NB4 (cell line): ENCODE measurements around the gene CAPN3.

Experiments used
- DNase-seq: peaks from one replicate; pipeline ENCODE4 v3.0.0; 2010; ENCODE audit warnings: low read depth
- H3K4me3 ChIP-seq: one replicate; pipeline ENCODE4 v1.5.1; 2011; ENCODE audit warnings: mild to moderate bottlenecking, low read depth, low read length, moderate library complexity
- MAX ChIP-seq: IDR thresholded peaks from 2 replicates; pipeline ENCODE4 v1.6.1; 2011; ENCODE audit warnings: low read depth, low read length
- MYC ChIP-seq: IDR thresholded peaks from 2 replicates; pipeline ENCODE4 v1.6.1; 2011; ENCODE audit warnings: low read depth, low read length
- POLR2A ChIP-seq: IDR thresholded peaks from 2 replicates; pipeline ENCODE4 v1.6.1; 2011; ENCODE audit warnings: mild to moderate bottlenecking; ENCODE audit not compliant: insufficient read length; ENCODE audit errors: extremely low read depth
- TF ChIP-seq, protein P1 (sequence below): IDR thresholded peaks from one replicate; pipeline ENCODE4 v1.5.1; 2012; ENCODE audit warnings: low read depth, low read length

Gene CAPN3

GRCh38 chr15:42365921-42366550 is 6.7 kb downstream of the CAPN3 start:
- TF ChIP-seq MYC (no peak), MAX (no peak), POLR2A (no peak)
- TF ChIP-seq, protein P1, sequence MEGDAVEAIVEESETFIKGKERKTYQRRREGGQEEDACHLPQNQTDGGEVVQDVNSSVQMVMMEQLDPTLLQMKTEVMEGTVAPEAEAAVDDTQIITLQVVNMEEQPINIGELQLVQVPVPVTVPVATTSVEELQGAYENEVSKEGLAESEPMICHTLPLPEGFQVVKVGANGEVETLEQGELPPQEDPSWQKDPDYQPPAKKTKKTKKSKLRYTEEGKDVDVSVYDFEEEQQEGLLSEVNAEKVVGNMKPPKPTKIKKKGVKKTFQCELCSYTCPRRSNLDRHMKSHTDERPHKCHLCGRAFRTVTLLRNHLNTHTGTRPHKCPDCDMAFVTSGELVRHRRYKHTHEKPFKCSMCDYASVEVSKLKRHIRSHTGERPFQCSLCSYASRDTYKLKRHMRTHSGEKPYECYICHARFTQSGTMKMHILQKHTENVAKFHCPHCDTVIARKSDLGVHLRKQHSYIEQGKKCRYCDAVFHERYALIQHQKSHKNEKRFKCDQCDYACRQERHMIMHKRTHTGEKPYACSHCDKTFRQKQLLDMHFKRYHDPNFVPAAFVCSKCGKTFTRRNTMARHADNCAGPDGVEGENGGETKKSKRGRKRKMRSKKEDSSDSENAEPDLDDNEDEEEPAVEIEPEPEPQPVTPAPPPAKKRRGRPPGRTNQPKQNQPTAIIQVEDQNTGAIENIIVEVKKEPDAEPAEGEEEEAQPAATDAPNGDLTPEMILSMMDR, result no peak
- DNase-seq, result no peak
- no peak overlapping the region for H3K4me3 ChIP-seq

GRCh38 chr15:42367041-42367440 is 7.7 kb downstream of the CAPN3 start:
- H3K4me3 ChIP-seq, result no peak overlapping the region
- peak; percentile 52 for DNase-seq
- no peak for TF ChIP-seq MAX
- TF ChIP-seq POLR2A, result no peak
- TF ChIP-seq MYC, result no peak
- TF ChIP-seq, protein P1, result no peak

GRCh38 chr15:42368096-42368495 is 8.8 kb downstream of the CAPN3 start:
- TF ChIP-seq, protein P1, result no peak
- TF ChIP-seq POLR2A, result no peak
- no peak for TF ChIP-seq MAX
- no peak for TF ChIP-seq MYC
- no peak for DNase-seq
- H3K4me3 ChIP-seq, result no peak overlapping the region

- TF ChIP-seq MAX (no peak), POLR2A (no peak)
- peak; percentile 44 for DNase-seq
- no peak overlapping the region for H3K4me3 ChIP-seq
These were observed 11.8 kb downstream of the CAPN3 start for GRCh38 chr15:42371096-42371495.

GRCh38 chr15:42373274-42373673 is 14.0 kb downstream of the CAPN3 start:
- no peak overlapping the region for H3K4me3 ChIP-seq
- TF ChIP-seq POLR2A, result no peak
- no peak for TF ChIP-seq MAX
- no peak for TF ChIP-seq MYC
- TF ChIP-seq, protein P1, result no peak
- no peak for DNase-seq

DNA sequence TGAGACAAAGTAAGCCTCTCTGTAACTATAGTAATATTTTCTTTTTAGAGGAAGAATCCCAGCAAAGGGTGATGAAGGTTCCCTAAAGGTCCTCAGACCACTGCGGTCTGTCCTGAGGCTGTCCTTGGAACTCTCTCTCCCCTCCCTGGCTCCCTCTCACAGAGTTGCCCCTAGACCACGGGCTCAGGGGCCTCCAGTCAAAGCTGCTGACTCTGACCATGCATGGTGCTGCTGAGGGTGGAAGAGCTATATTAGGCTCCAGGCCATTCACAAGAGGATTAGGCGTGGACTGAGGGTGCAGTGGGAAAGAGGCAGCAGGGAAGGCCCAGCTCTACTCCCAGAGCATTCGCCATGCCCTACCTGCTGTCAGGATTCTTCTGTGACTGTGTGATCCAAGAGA is 14.6 kb downstream of the CAPN3 start:
- H3K4me3 ChIP-seq, result no peak overlapping the region
- TF ChIP-seq POLR2A, result no peak
- no peak for TF ChIP-seq MYC
- no peak for TF ChIP-seq MAX
- TF ChIP-seq, protein P1, result no peak
- no peak for DNase-seq
